K562 (cell line): Measurements from ENCODE around the gene CPSF4L. TPM values are rescaled to one million over a fixed set of nuclear protein-coding genes. Genes with fewer than 3 reads are reported as not detected.
A peak's percentile ranks its signal among the peaks of the same experiment; 100 is the strongest.

Experiments
- BCOR ChIP-seq: fragments of 450-650 bp; IDR thresholded peaks from 2 replicates; pipeline ENCODE4 v1.6.1; 2016
- CCNT2 ChIP-seq: IDR thresholded peaks from 2 replicates; pipeline ENCODE4 v1.6.1; 2011; ENCODE audit warnings: borderline replicate concordance, low read depth, mild to moderate bottlenecking, moderate library complexity, mixed read lengths, low read length; ENCODE audit not compliant: insufficient read length; ENCODE audit errors: extremely low read depth
- CREM ChIP-seq: IDR thresholded peaks from 2 replicates; pipeline ENCODE4 v1.6.1; 2014; ENCODE audit warnings: antibody characterized with exemption, low read depth
- CTCF ChIP-seq, 3 experiments: IDR thresholded peaks in 2 of 3; conservative IDR thresholded peaks in 1 of 3; 2 replicates each; pipeline ENCODE4 v1.5.1; 2011 to 2012; ENCODE audit warnings: low read length in 3 of 3, mild to moderate bottlenecking in 3 of 3, control low read depth in 2 of 3, improper control_type of control experiment in 1 of 3, inconsistent platforms in 1 of 3, low read depth in 1 of 3, mixed read lengths in 1 of 3, moderate library complexity in 1 of 3; ENCODE audit not compliant: insufficient read depth in 2 of 3
- ELF1 ChIP-seq: fragments of 200-800 bp; sonication (Bioruptor generic); IDR thresholded peaks from 2 replicates; pipeline ENCODE4 v1.6.1; 2016; ENCODE audit warnings: missing genetic modification characterization, missing compliant biosample characterization
- GATA2 ChIP-seq: sonication (generic); formaldehyde crosslinking; IDR thresholded peaks from 2 replicates; pipeline ENCODE4 v1.4.0; 2020; ENCODE audit warnings: mild to moderate bottlenecking, missing genetic modification reagents
- HDAC8 ChIP-seq: fragments of 450-650 bp; IDR thresholded peaks from 2 replicates; pipeline ENCODE4 v1.6.1; 2016; ENCODE audit warnings: mild to moderate bottlenecking, missing genetic modification characterization, moderate library complexity, missing compliant biosample characterization
- HNRNPL ChIP-seq: fragments of 200-400 bp; formaldehyde crosslinking; IDR thresholded peaks from 2 replicates; pipeline ENCODE4 v1.6.1; 2017; ENCODE audit warnings: low read depth, mild to moderate bottlenecking, low read length
- NFATC3 ChIP-seq: fragments of 450-650 bp; IDR thresholded peaks from 2 replicates; pipeline ENCODE4 v1.6.1; 2017; ENCODE audit warnings: mild to moderate bottlenecking
- NKRF ChIP-seq: fragments of 450-650 bp; IDR thresholded peaks from 2 replicates; pipeline ENCODE4 v1.6.1; 2016; ENCODE audit warnings: borderline replicate concordance
- PHB ChIP-seq: fragments of 250-450 bp; sonication (Bioruptor Pico); IDR thresholded peaks from 2 replicates; pipeline ENCODE4 v1.5.0; 2021
- RUNX1 ChIP-seq: sonication (generic); IDR thresholded peaks from 2 replicates; pipeline ENCODE4 v1.6.1; 2016; ENCODE audit warnings: antibody characterized with exemption, low read depth
- SFPQ ChIP-seq: fragments of 200-400 bp; formaldehyde crosslinking; IDR thresholded peaks from 2 replicates; pipeline ENCODE4 v1.6.1; 2017; ENCODE audit warnings: mild to moderate bottlenecking, low read depth, low read length, moderate library complexity
- ZMIZ1 ChIP-seq, 2 experiments: fragments of 150-350 bp in 1 of 2; IDR thresholded peaks; 2 replicates each; pipeline ENCODE4 v1.6.1; 2012 to 2016; ENCODE audit warnings: low read depth in 2 of 2, low read length in 2 of 2, mild to moderate bottlenecking in 1 of 2, moderate library complexity in 1 of 2
- ZNF41 ChIP-seq: fragments of 250-450 bp; sonication (Bioruptor Pico); conservative IDR thresholded peaks from 2 replicates; pipeline ENCODE4 v1.4.0; 2020; ENCODE audit warnings: mild to moderate bottlenecking
- polyA plus RNA-seq, 8 experiments: library from polyadenylated mRNA; depleted of rRNA in 4 of 8; stranded (reverse) in 5 of 8; unstranded in 3 of 8; fragments of >200 nt; fragmentation: Nextera tagmentation in 2 of 8; fragmentation: Illumina TruSeq in 1 of 8; extraction: Ambion mirVana in 2 of 8; extraction: Trizol in 1 of 8; gene quantifications; 2 replicates each; pipeline versions ENCODE4 v1.2.1 to v1.2.3, GENCODE V29; 2011 to 2014; ENCODE audit warnings: inconsistent platforms in 1 of 8, missing spikeins in 1 of 8
- total RNA-seq, 7 experiments: library from RNA; depleted of rRNA in 6 of 7; stranded (reverse); fragments of >200 nt in 6 of 7; fragmentation: Illumina TruSeq in 2 of 7; extraction: Trizol in 2 of 7; gene quantifications; 2 replicates each; pipeline versions ENCODE4 v1.2.1 to v1.2.3, GENCODE V29; 2011 to 2021; ENCODE audit warnings: low replicate concordance in 1 of 7
- TF ChIP-seq, protein P1 (sequence below): fragments of 250-450 bp; sonication (Bioruptor Pico); IDR thresholded peaks from 2 replicates; pipeline ENCODE4 v1.6.1; 2021; ENCODE audit warnings: mild to moderate bottlenecking
- TF ChIP-seq, protein P2 (sequence below): sonication (generic); formaldehyde crosslinking; IDR thresholded peaks from 2 replicates; pipeline ENCODE4 v1.9.0; 2022; ENCODE audit warnings: mild to moderate bottlenecking, missing genetic modification reagents

Gene CPSF4L
- total and polyA plus RNA-seq, 9 of the 15 experiments (the other 6 are each of a cell fraction or from before 2014, with no cell fraction given): not detected

GRCh38 chr17:73210002-73210678 is 51.5 kb downstream of the CPSF4L start (continued):
- TF ChIP-seq NKRF (no peak), ZNF41 (CRISPR knock-in tag) (no peak), HNRNPL (no peak), BCOR (no peak), GATA2 (CRISPR knock-in tag) (peak; percentile 69), ZMIZ1 (IDR thresholded peaks at IDR 0.05; ENCODE audit: low read depth in 2 of 2, low read length in 2 of 2) (no peak), CCNT2 (peak; percentile 4), RUNX1 (no peak), HDAC8 (tag) (no peak), CTCF (IDR thresholded peaks at IDR 0.05 in 2 of 3, conservative IDR thresholded peaks at IDR 0.05 in 1 of 3; ENCODE audit: insufficient read depth in 2 of 3, low read depth in 1 of 3, low read length in 3 of 3) (peak; percentile 39 to 64 (median 57); a peak in 5 of 6 replicates), CREM (no peak), SFPQ (no peak), PHB (CRISPR knock-in tag) (no peak), NFATC3 (no peak), ELF1 (tag) (no peak)
- TF ChIP-seq, protein P1, sequence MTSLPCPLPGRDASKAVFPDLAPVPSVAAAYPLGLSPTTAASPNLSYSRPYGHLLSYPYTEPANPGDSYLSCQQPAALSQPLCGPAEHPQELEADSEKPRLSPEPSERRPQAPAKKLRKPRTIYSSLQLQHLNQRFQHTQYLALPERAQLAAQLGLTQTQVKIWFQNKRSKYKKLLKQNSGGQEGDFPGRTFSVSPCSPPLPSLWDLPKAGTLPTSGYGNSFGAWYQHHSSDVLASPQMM (CRISPR knock-in tag): no peak
- TF ChIP-seq, protein P2, sequence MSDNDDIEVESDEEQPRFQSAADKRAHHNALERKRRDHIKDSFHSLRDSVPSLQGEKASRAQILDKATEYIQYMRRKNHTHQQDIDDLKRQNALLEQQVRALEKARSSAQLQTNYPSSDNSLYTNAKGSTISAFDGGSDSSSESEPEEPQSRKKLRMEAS (CRISPR knock-in tag): no peak
